Measurements from ENCODE around the gene SGCA.

SGCA gene

DNA sequence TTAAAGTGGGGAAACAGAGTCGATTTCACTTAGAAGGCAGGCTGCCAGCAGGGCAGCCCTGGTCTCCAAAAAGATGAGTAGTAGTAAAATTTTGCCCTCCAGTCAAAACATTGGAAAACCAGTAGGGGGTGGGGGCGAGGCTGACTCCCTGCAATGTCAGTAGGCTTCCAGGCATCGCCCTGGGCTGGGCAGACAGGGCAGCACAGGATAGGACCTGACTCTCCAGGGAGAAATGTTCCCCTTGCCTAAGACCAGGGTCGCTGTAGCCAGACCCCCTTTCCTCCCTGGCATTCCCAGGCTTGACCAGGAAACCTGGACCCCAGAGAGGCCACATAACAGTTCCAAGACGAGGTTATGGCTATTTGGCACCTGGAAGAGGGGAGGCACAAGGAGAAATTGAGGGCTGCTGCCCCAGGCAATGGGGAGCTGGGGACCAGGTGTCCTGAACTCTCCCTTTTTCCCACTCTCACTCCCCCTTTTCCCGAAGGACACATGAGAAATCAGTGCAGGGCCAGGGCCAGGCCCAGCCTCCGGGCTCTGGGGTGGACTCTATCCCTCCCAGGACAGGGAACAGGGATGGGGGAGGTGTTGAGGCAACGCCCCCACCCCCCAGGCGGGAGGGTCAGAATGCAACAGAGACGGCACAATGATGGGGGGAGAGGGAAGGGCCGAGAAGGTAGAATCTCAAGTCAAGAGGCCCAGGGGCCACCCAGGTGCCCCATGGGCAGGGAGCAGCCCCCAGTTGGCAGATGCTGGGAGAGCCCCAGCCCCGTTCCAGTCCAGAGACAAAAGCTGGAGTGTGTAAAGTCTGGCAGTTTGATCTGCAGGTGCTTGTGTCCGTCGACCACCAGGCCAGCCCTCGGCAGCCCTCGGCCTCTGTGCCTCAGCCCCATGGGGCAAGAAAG is 31.3 kb upstream of the SGCA start:
- DNase-seq, result no peak

DNA sequence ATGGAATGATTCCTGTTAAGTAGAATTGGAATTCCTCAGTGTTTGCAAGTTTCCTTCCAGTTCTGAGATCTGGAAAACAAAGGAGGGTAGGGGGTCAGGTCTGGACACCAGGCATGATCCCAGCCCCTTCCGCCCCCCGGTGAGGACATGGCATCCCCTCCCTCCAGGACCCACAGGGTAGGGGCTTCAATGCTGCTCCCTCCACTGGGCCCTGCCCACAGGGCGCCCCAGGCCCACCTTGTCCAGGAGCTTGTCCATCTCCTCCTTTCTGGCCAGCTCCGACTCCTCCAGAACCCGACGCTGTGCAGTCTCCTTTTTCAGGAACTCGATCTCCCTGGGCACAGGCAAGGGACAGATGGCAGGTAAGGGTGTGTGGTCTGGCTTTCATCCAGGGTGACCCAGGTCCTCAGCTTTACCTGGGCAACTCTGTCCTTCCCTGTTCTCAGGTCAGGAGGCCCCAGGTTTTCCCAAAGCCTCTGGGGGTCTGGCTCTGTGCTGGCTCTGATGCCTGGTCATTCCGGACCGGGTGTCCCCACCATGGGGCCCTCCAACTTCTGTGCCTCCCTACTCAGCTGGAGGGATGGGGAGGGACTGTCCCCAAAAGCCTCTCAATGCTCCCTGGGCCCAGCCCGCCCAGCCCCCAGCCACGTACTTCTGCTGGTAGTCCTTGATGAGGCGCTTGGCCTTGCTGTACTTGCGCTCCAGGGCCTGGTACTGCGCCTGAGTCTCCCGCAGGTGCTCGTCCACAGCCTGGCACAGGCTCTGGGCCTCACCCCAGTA is 30.3 kb upstream of the SGCA start:
- no peak for DNase-seq

DNA sequence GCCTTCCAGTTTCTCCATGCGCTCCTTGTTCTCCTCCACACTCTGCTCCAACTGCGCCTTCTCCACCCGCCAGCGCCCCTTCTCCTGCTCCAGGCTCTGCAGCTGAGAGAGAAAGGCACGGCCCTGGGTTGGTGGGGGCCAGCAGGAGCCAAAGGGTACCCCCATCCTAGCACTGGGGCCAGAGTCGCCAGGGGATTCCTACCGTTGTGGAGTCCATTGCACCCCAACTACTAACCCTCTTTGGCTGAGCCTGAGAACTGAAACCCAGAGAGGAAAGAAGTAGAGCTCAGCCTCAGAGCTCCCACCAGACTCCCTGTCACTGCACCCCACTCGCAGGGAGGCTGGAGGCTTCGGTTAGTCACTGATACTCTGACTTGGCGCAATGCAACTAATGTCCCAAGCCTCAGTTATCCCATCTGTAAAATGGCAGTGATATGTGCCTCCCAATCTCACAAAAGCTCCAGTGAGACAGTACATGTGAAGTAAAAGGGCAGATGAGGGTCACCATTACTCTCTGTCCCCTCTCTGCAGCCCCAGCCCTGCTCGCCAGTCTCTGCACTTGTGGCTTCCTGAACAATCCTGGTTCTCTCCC is 29.6 kb upstream of the SGCA start:
- no peak for DNase-seq

DNA sequence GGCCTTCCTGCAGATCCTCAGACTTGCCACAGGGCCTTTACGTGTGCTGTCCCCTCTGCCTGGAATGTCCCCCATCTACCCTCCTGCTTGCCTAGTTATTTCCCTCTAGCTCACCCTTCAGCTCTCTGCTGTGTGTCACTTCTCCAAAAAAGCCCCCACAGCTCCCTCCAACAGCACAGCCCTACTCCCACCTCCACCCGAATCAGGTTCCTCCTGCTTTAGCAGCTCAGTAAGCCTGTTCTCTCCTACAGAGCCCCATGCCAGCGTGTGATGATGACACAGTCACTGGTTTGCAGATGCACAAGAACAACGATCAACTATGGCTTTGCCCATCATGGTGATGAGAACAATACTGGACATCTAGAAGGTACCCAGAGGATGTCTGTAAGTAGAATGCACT is 28.8 kb upstream of the SGCA start:
- no peak for DNase-seq

DNA sequence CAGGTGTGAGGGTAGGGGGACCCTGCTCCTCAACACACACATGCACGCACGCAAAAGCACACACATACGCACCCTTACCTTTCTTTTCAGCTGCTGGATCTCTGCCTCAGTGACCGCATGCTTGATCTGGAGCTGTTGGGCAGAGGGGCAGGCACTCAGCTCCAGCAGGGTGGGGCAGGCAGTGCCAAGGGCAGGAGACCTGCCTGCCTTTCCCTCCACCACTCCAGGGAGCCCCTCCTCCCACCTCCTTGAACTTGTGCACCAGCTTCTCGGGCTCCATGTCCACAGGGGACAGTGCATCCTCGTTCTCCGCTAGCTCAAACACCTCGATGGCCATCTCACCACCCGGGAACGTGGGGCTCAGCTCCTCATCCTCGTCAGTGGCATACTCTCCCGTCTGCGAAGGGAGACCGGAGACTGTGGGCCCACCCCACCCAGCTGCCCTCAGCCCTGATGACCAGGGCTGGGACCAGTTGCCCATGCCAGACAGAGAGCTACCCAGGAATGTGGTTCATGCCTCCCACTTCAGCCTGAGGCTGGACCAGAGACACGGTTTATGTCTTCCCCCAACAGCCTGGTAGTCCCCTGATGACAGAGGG is 26.5 kb upstream of the SGCA start:
- no peak for DNase-seq

DNA sequence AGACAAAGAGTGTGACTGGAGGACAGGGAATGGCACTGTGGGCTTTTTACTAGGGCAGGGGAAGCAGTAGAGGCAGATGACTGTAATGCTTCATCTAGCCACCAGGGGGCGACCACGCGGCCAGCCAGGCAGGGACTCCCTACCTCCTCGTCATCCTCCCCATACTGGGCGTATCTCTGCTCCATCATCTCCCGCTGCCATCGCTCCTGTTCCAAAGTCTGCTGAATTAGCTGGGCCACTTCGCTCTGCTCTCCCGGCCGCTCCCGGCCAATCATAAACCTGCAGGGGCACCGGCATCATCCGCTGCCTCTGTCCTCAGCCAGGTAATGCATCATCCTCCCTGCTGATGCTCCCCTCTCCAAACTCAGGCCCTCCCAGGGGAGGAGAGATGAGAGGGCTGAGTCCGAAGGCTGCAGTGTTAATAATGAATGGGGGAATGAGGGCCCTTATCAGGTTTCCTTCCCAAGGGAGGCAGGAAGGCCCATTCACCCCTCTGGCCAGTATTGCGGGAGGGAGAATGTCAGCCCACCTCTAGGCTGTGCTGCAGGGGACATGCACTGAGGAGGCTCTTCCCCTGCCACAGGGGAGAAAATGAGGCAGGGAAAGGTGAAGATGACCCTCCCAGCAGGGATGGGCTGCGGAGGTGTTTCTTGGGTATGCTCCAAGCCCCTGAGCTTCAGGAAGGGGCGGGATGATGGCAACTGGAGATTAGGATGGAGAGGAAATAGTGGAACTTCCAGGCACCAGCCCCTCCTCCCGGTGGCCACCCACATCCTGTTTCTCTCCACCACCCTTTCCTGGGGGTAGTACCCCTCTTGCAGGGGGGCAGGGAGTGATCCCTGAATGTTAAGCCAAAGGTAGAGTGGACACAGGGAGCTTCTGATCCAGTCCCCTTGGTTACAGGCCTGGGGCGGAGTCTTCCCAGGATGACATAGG is 25.6 kb upstream of the SGCA start:
- no peak for DNase-seq

DNA sequence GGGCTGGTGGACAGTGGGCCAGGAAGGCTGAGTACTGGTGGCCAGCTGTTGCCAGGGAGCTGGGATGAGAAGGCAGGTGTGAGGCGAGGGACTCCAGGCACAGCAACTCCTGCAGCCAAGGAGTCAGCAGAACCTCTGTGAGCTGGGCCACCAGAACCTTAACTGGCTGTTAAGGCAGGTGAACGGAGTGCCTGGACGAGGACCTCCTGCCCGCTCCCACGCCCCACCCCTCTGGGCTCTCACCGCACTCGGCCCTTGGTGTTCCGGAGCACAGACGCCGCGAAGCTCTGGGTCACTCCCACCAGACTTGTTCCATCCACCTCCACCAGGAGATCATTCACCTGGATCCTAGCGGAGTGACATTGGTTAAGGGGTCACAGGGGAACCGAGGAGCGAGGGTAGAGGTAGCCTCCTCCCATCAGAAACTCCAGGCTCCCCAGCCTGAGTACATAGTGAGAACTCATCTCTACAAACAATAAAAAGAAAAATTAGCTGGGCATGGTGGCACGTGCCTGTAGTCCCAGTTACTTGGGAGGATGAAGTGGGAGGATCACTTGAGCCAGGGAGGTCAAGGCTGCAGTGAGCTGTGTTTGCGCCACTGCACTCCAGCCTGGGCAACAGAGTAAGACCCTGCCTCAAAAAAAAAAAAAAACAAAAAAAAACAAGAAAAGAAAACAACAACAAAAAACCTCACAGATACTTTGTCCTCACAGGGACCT is 24.6 kb upstream of the SGCA start:
- no peak for DNase-seq

DNA sequence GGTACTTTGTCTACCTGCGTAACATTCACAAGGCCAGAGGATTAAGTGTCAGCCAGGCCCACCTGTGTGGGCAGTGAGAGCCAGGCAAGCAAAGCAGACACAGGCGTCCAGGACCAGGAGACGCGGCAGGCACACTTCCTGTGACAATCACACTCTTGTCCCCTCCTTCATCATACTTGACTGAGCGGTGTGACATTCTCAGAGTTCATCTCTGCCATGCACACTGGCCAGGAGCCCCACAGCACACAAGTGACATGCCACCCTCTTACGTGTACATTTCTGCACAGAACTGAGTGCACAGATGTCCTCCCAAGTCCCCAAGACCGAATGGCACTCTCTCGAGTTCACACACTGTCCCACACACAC is 24.1 kb upstream of the SGCA start:
- DNase-seq, result no peak

DNA sequence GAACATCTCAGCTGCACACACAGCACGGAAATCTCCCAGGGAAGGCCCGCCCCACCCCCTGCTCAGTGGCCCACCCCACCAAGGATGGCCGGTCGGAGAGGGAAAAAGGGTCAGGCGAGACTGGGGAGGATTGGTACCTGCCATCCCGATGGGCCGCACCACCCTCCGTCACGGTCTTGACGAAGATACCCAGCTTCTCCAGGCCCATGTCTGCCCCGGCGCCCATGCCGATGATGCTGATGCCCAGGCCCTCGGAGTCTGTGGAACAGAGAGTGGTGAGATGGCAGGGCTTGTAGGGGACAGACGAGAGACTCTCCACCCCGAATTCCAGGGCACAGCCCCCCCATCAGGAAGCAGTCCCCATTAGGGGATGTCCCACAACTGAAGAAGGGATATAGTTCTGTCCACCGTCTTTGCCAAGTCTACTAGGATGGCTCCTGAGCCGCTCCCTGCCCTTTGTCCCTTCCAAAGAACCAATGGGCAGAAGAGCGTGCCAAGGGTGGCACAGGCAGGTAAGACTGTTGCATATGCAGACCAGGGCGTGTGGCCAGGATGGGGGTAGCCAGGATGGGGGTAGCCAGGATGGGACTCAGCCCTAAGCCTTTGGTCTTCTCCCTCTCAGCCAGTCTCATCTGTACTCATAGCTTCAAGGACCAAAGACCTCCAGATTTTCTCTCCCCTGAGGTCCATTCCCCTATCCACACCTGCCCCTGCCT is 22.2 kb upstream of the SGCA start:
- no peak for DNase-seq

DNA sequence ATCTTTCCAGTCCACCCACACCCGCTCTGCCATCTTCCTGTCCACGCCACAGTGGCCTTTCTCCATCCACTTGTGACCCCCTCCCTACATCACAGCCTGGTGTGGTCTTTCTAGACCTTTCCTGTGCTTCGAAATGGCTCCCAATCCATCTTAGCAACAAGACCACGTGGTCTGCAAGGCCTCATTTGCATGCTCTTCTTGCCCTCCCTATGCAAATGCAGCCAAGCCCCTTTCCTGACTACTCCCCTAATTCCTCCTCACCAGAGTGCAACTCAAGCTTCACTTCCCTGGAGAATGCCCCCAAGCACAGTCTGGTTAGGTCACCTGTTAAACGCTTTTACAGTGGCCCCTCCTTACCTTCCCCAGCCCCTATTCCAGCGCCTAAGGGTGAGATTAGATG is 21.4 kb upstream of the SGCA start:
- no peak for DNase-seq

DNA sequence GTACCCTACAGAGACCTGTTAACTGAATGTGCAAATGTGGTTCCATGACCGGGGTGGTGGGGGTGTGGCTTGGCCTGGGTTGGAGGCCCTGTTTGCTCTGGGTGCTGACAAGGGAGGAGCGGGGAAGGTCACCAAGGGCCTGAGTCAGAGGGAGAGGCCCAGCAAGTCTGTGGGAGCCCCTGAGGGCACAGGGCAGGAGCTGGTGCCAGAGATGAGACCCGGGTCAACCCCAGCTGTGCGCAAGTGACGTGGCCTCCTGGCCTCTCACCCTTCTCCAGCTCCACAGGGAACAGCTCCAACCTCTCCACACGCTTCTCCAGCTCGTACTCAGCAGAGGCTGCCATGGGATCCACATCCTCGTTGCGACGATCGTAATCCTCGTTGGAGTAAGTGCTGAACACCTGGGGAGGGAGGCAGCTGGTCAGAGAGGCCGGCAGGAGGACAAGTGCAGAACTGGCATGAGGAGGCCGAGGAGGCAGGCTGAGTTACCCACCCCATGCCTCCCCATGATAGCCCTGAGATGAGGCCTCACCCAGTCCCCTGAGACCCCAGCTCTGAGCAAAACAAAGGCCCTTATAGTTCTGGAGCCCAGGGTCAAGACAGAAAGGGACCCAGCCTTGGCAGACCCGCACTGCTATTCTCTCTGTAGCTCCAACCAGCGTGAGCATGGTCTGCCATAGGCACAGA is 20.8 kb upstream of the SGCA start:
- no peak for DNase-seq

DNA sequence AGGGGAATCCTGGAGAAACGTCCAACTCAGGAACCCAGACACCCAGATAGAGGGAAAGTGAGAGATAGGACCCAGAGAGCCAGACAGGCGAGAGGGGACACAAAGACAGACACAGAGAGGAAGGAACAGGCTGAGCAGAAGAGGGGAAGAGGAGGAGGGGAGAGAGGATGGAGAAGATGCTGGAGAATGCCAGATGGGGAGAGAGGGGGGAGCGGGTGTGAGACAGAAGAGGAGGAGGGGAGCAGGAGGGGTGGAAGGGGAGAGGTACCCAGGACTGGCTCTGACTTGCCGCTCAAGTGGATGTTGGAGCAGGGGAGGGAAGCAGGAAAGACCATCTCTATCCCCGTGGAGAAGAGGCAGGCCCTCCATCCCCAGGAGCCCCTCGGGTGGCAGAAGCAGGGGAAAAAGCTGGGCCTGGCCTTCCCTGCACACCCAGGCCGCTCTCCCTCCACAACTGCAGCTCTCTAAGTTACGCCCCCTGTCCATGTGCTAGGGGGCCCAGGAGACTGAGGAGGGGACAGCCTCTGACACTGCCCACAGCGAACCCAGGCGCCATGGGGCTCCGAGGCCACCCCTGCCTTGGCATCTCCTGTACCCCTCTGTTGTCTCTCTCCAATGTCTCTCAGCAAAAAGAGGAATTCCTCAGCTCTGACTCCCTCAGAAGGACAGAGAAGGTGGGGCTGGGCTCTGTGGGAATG is 20.1 kb upstream of the SGCA start:
- no peak for DNase-seq

DNA sequence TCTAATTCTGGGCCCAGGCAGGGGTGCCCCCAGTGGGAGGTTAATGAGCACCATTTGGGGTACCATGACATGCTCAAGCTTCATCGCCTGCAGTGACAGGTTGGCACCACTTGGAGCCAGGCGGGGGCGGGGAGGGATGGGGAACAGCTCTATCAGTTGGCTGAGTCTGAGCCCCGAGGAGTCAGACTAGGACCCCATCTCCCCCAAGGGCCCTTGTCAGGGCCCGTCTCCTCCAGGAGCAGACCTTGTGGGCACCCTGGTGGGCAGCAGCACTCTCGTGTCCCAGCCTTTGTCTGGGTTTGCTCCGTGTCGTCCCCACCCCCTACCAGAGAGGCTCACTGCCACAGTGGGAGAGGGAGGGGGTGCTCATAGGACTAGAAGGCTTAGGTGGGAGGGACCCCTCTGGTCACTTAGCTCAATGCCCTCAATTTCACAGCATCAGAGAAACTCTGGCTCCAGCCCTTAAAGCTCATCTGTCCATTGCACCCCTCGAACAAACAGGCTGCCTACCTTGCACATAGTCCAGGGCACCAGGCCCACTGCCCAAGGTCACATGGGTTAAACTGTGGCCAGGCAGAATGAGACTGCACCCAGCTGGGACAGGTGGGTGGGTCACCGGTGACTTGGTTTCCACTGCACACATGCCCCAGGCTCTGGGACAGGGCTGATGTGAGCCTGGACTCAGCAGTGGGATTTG is 19.4 kb upstream of the SGCA start:
- DNase-seq, result no peak

DNA sequence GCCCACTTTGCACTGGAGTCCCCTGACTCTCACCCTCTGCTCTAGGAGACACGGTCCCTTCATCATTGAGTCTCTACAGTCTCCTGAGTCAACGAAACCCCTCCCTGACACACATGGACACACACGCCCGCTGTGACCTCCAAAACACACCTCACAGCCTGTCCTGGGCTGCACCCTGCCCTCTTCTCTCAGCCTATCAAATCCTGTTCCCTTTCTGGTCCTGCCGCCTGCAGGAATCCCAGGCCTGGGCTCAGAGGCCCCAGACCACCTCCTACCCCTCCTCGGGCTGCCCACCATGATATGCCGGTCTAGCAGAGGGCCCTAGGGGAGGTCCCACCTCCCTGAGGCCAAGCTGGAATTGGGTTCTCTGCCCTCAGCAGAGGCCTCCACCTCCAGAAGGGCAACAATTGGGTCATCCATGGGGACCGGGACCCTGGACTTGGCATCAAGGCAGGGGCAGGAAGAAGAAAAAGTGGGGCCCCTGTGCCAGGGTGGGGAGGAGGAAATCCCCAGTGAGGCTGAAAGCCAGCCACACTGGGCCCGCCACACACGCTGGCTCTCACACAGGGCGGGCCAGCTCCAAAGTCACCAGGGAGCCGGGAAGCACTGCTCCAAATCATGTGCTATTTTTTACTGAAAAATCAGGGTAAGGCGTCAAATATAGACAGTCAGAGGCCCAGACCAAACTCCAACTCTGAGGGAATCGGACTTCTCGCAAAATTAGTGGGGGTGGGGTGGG is 18.7 kb upstream of the SGCA start:
- no peak for DNase-seq

DNA sequence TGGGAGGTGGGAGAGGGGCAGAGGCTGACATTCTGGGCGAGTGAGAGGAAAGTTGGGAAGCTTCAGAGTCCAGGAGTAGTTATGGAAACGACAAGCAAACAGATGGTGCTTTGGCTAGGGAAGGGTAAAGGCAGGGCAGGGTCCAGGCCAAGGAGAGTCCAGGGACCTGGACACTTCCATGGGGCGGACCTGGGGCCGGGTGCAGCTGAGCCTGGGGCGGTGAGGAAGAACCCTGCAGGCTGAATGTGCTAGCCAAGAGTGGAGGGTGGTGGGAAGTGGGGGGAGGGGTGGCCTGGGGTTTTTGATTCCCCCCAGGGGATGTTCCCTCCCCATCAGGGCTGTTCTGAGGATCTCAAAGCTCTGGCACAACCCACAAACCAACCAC is 18.0 kb upstream of the SGCA start:
- no peak for DNase-seq

DNA sequence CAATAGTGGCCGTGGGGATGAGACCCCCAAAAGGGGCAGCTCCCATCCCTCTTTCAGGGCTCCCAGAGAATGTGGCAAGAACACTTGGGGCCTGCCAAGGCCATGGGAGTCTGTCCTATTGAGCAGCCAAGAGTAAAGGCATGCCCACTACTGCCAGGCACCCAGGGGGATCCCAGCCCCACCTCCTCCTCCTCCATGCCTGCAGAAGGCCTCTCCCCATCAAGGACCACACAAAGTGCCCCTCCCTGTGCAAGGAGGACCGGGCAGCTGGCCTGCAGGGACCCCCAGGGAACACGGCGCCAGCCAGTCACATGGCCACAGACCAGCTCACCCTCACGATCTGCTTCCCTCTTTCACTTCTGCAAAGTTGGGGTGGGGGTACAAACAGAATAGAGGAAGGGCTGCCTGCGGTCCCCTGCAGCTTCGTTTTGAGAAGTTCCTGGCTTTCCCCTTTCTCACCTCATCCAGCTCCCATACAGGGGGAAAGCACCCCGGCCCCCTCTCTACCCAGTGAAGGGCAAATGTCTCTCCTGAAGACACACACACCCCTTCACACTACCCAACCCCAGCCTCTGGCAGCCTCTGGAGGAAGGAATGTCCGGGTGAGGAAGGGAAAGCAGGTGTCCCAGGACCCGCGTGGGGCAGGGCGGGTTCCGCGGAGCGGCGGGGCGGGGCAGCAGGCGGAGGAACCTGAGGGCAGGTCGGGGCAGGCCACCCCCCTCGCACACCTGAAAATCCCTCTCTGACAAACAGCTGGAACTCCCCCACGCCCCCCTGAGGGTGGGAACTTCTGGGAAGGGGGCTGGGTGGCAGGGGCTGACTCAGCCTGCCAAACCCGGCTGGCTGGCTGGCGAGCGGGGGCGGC is 17.3 kb upstream of the SGCA start:
- DNase-seq, result no peak

DNA sequence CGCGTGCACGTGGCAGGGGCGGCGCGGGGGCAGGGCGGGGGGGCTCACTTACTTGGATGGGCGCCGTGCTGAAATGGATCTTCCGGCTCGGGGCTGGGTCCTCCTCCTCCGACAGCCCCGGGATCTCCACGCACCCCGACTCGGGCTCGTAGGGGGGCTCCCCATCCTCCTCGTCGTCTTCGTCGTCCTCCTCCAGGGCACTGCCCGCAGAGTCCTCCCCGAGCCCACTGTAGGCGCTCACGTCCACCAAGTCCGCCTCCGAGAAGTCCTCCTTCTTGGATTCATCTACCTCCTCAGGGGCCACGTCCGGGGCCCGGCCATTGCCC is 16.8 kb upstream of the SGCA start:
- no peak for DNase-seq

All from DMS79 (cell line).